SK-N-SH treated with all-trans-retinoic acid at 6 μM for 48 hours (cell line): ENCODE results near the gene MATCAP1.

Source experiments
- ATAC-seq: fragments of 200-7000 bp; cut with Tn5 transposase; 3 replicates; pipeline ENCODE4 v1.9.1; 2020; ENCODE audit warnings: mild to moderate bottlenecking, moderate library complexity
- ARNTL ChIP-seq: fragments of 450-650 bp; formaldehyde crosslinking; IDR thresholded peaks from 2 replicates; pipeline ENCODE4 v1.5.0; 2020; ENCODE audit warnings: low read depth, mild to moderate bottlenecking, moderate library complexity, borderline replicate concordance
- BACH2 ChIP-seq: fragments of 250-450 bp; sonication (Bioruptor Pico); IDR thresholded peaks from 2 replicates; pipeline ENCODE4 v1.9.0; 2021; ENCODE audit warnings: mild to moderate bottlenecking, borderline replicate concordance
- CREB5 ChIP-seq: fragments of 250-450 bp; sonication (Bioruptor Pico); IDR thresholded peaks from 2 replicates; pipeline ENCODE4 v1.5.1; 2020; ENCODE audit warnings: low read depth, mild to moderate bottlenecking, moderate library complexity
- CSDC2 ChIP-seq: fragments of 250-450 bp; sonication (Bioruptor Pico); IDR thresholded peaks from 2 replicates; pipeline ENCODE4 v1.5.0; 2020; ENCODE audit warnings: mild to moderate bottlenecking, moderate library complexity
- ESRRG ChIP-seq: fragments of 250-450 bp; sonication (Bioruptor Pico); IDR thresholded peaks from 2 replicates; pipeline ENCODE4 v1.6.1; 2021; ENCODE audit warnings: mild to moderate bottlenecking
- GLIS3 ChIP-seq: fragments of 250-450 bp; sonication (Bioruptor Pico); IDR thresholded peaks from 2 replicates; pipeline ENCODE4 v1.5.0; 2020; ENCODE audit warnings: mild to moderate bottlenecking, moderate library complexity
- ISL1 ChIP-seq: fragments of 250-450 bp; sonication (Bioruptor Pico); IDR thresholded peaks from 2 replicates; pipeline ENCODE4 v2.1.2; 2022; ENCODE audit warnings: mild to moderate bottlenecking, moderate library complexity
- OSR1 ChIP-seq: fragments of 250-450 bp; sonication (Bioruptor Pico); IDR thresholded peaks from 2 replicates; pipeline ENCODE4 v1.8.0; 2022; ENCODE audit warnings: moderate library complexity, mild to moderate bottlenecking, inconsistent platforms
- PATZ1 ChIP-seq: fragments of 250-450 bp; sonication (Bioruptor Pico); IDR thresholded peaks from 2 replicates; pipeline ENCODE4 v1.8.0; 2020; ENCODE audit warnings: mild to moderate bottlenecking, moderate library complexity, borderline replicate concordance
- POU6F1 ChIP-seq: fragments of 250-450 bp; sonication (Bioruptor Pico); IDR thresholded peaks from 2 replicates; pipeline ENCODE4 v1.8.0; 2021; ENCODE audit warnings: low read depth, mild to moderate bottlenecking, moderate library complexity, borderline replicate concordance
- PPARA ChIP-seq: fragments of 250-450 bp; sonication (Bioruptor Pico); IDR thresholded peaks from 2 replicates; pipeline ENCODE4 v1.5.0; 2020; ENCODE audit warnings: mild to moderate bottlenecking, borderline replicate concordance
- RARB ChIP-seq: fragments of 250-450 bp; sonication (Bioruptor Pico); IDR thresholded peaks from 2 replicates; pipeline ENCODE4 v1.8.0; 2021; ENCODE audit warnings: mild to moderate bottlenecking, moderate library complexity
- SNAI2 ChIP-seq: fragments of 250-450 bp; sonication (Bioruptor Pico); IDR thresholded peaks from 2 replicates; pipeline ENCODE4 v1.5.0; 2020; ENCODE audit warnings: mild to moderate bottlenecking, moderate library complexity
- TCF4 ChIP-seq: fragments of 250-450 bp; sonication (Bioruptor Pico); IDR thresholded peaks from 2 replicates; pipeline ENCODE4 v1.8.0; 2021; ENCODE audit warnings: mild to moderate bottlenecking, moderate library complexity, borderline replicate concordance
- TOX ChIP-seq: fragments of 250-450 bp; sonication (Bioruptor Pico); IDR thresholded peaks from 2 replicates; pipeline ENCODE4 v1.8.0; 2021; ENCODE audit warnings: mild to moderate bottlenecking, moderate library complexity, borderline replicate concordance
- TSHZ2 ChIP-seq: fragments of 250-450 bp; sonication (Bioruptor Pico); IDR thresholded peaks from 2 replicates; pipeline ENCODE4 v1.5.0; 2020; ENCODE audit warnings: mild to moderate bottlenecking, moderate library complexity
- ZC3H10 ChIP-seq: fragments of 250-450 bp; sonication (Bioruptor Pico); IDR thresholded peaks from 2 replicates; pipeline ENCODE4 v1.5.1; 2021; ENCODE audit warnings: mild to moderate bottlenecking, moderate library complexity
- ZFP3 ChIP-seq: fragments of 250-450 bp; sonication (Bioruptor Pico); IDR thresholded peaks from 2 replicates; pipeline ENCODE4 v1.5.0; 2020; ENCODE audit warnings: mild to moderate bottlenecking, moderate library complexity
- ZNF565 ChIP-seq: fragments of 450-650 bp; formaldehyde crosslinking; conservative IDR thresholded peaks from 2 replicates; pipeline ENCODE4 v1.5.0; 2020; ENCODE audit warnings: low read depth, mild to moderate bottlenecking, moderate library complexity
- ZNF70 ChIP-seq: fragments of 450-650 bp; formaldehyde crosslinking; IDR thresholded peaks from 2 replicates; pipeline ENCODE4 v1.5.0; 2020; ENCODE audit warnings: mild to moderate bottlenecking, moderate library complexity
- ZNF8 ChIP-seq: fragments of 450-650 bp; formaldehyde crosslinking; IDR thresholded peaks from 2 replicates; pipeline ENCODE4 v1.5.0; 2020; ENCODE audit warnings: mild to moderate bottlenecking, moderate library complexity

Gene MATCAP1

GRCh38 chr16:67163999-67164558, 19.7 kb downstream of the MATCAP1 start:
- no peak; the same call in 1 of the 3 replicates for ATAC-seq
- TF ChIP-seq OSR1 (no peak), SNAI2 (CRISPR knock-in tag) (no peak), ZNF8 (CRISPR knock-in tag) (no peak), ZC3H10 (CRISPR knock-in tag) (no peak), TCF4 (CRISPR knock-in tag) (no peak), RARB (no peak), ZNF70 (CRISPR knock-in tag) (no peak)

- peak; percentile 15 for ATAC-seq
- TF ChIP-seq ZNF565 (CRISPR knock-in tag): 0 out of 2 replicates have a peak, but pooled peaks have one; percentile 62
- peak; percentile 51; the same call in 1 of the 2 replicates for TF ChIP-seq ZFP3 (CRISPR knock-in tag)
- TF ChIP-seq BACH2 (CRISPR knock-in tag): no peak
- TF ChIP-seq ARNTL (CRISPR knock-in tag): no peak
- TF ChIP-seq ESRRG (CRISPR knock-in tag): no peak
- no peak for TF ChIP-seq PATZ1 (CRISPR knock-in tag)
- TF ChIP-seq TSHZ2 (CRISPR knock-in tag): peak; percentile 56; the same call in 1 of the 2 replicates
These were observed 20.4 kb downstream of the MATCAP1 start for GRCh38 chr16:67163164-67163998.

GRCh38 chr16:67162506-67163163, 21.1 kb downstream of the MATCAP1 start:
- TF ChIP-seq BACH2 (CRISPR knock-in tag): no peak
- TF ChIP-seq ESRRG (CRISPR knock-in tag): no peak
- no peak for TF ChIP-seq TSHZ2 (CRISPR knock-in tag)
- TF ChIP-seq RARB: no peak
- TF ChIP-seq PPARA (CRISPR knock-in tag): no peak
- no peak for TF ChIP-seq POU6F1 (CRISPR knock-in tag)
- no peak for TF ChIP-seq CREB5 (CRISPR knock-in tag)
- TF ChIP-seq ZNF70 (CRISPR knock-in tag): no peak
- TF ChIP-seq GLIS3: no peak
- no peak for TF ChIP-seq TCF4 (CRISPR knock-in tag)
- TF ChIP-seq CSDC2 (CRISPR knock-in tag): no peak
- TF ChIP-seq OSR1: no peak
- no peak for TF ChIP-seq ISL1
- TF ChIP-seq TOX: no peak
- ATAC-seq: no peak
